H1 (cell line): ENCODE measurements around the gene KLHDC8B. TPM values are rescaled to one million over a fixed set of nuclear protein-coding genes. Genes with fewer than 3 reads are reported as not detected.

Experiments used
- CTCF ChIA-PET: fragments of 300-600 bp; sonication (Branson Sonifier 250); formaldehyde crosslinking; loops from one replicate; lab custom pipeline; 2021; ENCODE audit not compliant: partially characterized antibody; lab: Charles Lee
- POLR2A ChIA-PET: fragments of 300-600 bp; sonication (Branson Sonifier 250); formaldehyde crosslinking; loops from one replicate; lab custom pipeline; 2021; ENCODE audit warnings: inconsistent platforms; ENCODE audit not compliant: partially characterized antibody; lab: Charles Lee
- DNase-seq, 2 experiments: peaks; one replicate each; pipeline versions ENCODE4 v3.0.0 to v3.0.0-alpha.2; 2010 to 2022; ENCODE audit warnings: low spot score in 2 of 2, low read depth in 1 of 2, mixed read lengths in 1 of 2
- FAIRE-seq: peaks from 2 replicates; lab custom pipeline; 2011; peaks lifted over from hg19 to GRCh38; lab: Jason Lieb, UNC
- H2AFZ ChIP-seq: 2 replicates; pipeline ENCODE4 v1.8.1; 2012; ENCODE audit warnings: low read length, inconsistent platforms
- H2AK5ac ChIP-seq: 2 replicates; pipeline ENCODE4 v1.6.1; 2013; ENCODE audit warnings: low read depth, low read length
- H2BK120ac ChIP-seq: replicated peaks from 2 replicates; pipeline ENCODE3; 2013; ENCODE audit warnings: low read depth, low read length, inconsistent platforms
- H2BK12ac ChIP-seq: 2 replicates; pipeline ENCODE4 v1.6.1; 2013; ENCODE audit warnings: low read depth, low read length
- H2BK15ac ChIP-seq: 2 replicates; pipeline ENCODE4 v1.6.1; 2013; ENCODE audit warnings: low read length
- H2BK20ac ChIP-seq: 2 replicates; pipeline ENCODE4 v1.6.1; 2013; ENCODE audit warnings: low read length
- H2BK5ac ChIP-seq: 2 replicates; pipeline ENCODE4 v1.6.1; 2013; ENCODE audit warnings: low read depth, low read length
- H3K14ac ChIP-seq: 2 replicates; pipeline ENCODE4 v1.6.1; 2013; ENCODE audit warnings: inconsistent platforms; ENCODE audit not compliant: insufficient read length
- H3K18ac ChIP-seq: 2 replicates; pipeline ENCODE4 v1.6.1; 2013; ENCODE audit warnings: low read length; ENCODE audit errors: extremely low read depth
- H3K23ac ChIP-seq: 2 replicates; pipeline ENCODE4 v1.6.1; 2013; ENCODE audit warnings: inconsistent platforms; ENCODE audit not compliant: insufficient read length
- H3K23me2 ChIP-seq: 2 replicates; pipeline ENCODE4 v1.6.1; 2013; ENCODE audit warnings: low read depth, low read length
- H3K27ac ChIP-seq: 2 replicates; pipeline ENCODE4 v1.6.1; 2011; ENCODE audit warnings: low read depth, low read length, inconsistent platforms
- H3K27me3 ChIP-seq, 4 experiments: replicated peaks in 1 of 4; 1 replicate in 1 of 4; 2 replicates in 3 of 4; pipeline versions ENCODE4 v1.6.1 to v1.8.1; 2011 to 2013; ENCODE audit warnings: low read length in 3 of 4, mild to moderate bottlenecking in 3 of 4, inconsistent platforms in 2 of 4, mixed read lengths in 2 of 4, moderate library complexity in 1 of 4; ENCODE audit not compliant: control insufficient read depth in 3 of 4, insufficient read depth in 3 of 4; ENCODE audit errors: extremely low read depth in 1 of 4
- H3K36me3 ChIP-seq, 4 experiments: 2 replicates each; pipeline versions ENCODE4 v1.6.1 to v1.8.1; 2011 to 2013; ENCODE audit warnings: mild to moderate bottlenecking in 4 of 4, low read length in 3 of 4, moderate library complexity in 2 of 4, control low read depth in 1 of 4, inconsistent platforms in 1 of 4; ENCODE audit not compliant: insufficient read depth in 4 of 4, control insufficient read depth in 2 of 4
- H3K4ac ChIP-seq: replicated peaks from 2 replicates; pipeline ENCODE3; 2013; ENCODE audit warnings: low read length, low read depth, mixed read lengths, inconsistent platforms; ENCODE audit not compliant: insufficient read length
- H3K4me1 ChIP-seq, 4 experiments: replicated peaks in 1 of 4; 1 replicate in 1 of 4; 2 replicates in 3 of 4; pipeline versions ENCODE4 v1.6.1 to v1.8.1; 2011 to 2013; ENCODE audit warnings: low read length in 3 of 4, inconsistent platforms in 2 of 4, mixed read lengths in 1 of 4; ENCODE audit not compliant: insufficient read depth in 4 of 4, control insufficient read depth in 3 of 4
- H3K4me2 ChIP-seq, 2 experiments: 2 replicates each; pipeline versions ENCODE4 v1.6.1 to v1.8.1; 2011 to 2013; ENCODE audit warnings: low read depth in 2 of 2, low read length in 2 of 2, control low read depth in 1 of 2, inconsistent platforms in 1 of 2, mild to moderate bottlenecking in 1 of 2; ENCODE audit not compliant: insufficient read depth in 1 of 2
- H3K4me3 ChIP-seq, 4 experiments: fragments of 200-600, 300-600 bp in 1 of 4; sonication (generic), shearing (Covaris generic), sonication (Bioruptor Twin) in 1 of 4; 2 replicates each; pipeline versions ENCODE4 v1.5.1 to v1.8.1; 2011 to 2016; ENCODE audit warnings: low read length in 4 of 4, low read depth in 3 of 4, control low read depth in 2 of 4, inconsistent platforms in 2 of 4, mild to moderate bottlenecking in 2 of 4, mixed read lengths in 1 of 4, moderate library complexity in 1 of 4; ENCODE audit not compliant: insufficient read depth in 2 of 4; ENCODE audit errors: extremely low read depth in 1 of 4
- H3K56ac ChIP-seq: replicated peaks from 2 replicates; pipeline ENCODE3; 2013; ENCODE audit warnings: low read depth, mild to moderate bottlenecking, mixed read lengths, low read length, inconsistent platforms; ENCODE audit not compliant: insufficient read length
- H3K79me1 ChIP-seq: 2 replicates; pipeline ENCODE4 v1.6.1; 2013; ENCODE audit warnings: low read depth, low read length, control low read depth
- H3K79me2 ChIP-seq, 2 experiments: 2 replicates each; pipeline versions ENCODE4 v1.6.1 to v1.8.1; 2012 to 2013; ENCODE audit warnings: low read length in 2 of 2, mild to moderate bottlenecking in 2 of 2, inconsistent platforms in 1 of 2; ENCODE audit not compliant: insufficient read depth in 2 of 2, control insufficient read depth in 1 of 2
- H3K9ac ChIP-seq, 4 experiments: replicated peaks in 1 of 4; 1 replicate in 1 of 4; 2 replicates in 3 of 4; pipeline versions ENCODE4 v1.6.1 to v1.8.1; 2011 to 2013; ENCODE audit warnings: low read depth in 3 of 4, low read length in 3 of 4, control low read depth in 2 of 4, mild to moderate bottlenecking in 2 of 4, moderate library complexity in 2 of 4, inconsistent platforms in 1 of 4; ENCODE audit errors: extremely low read depth in 1 of 4
- H3K9me3 ChIP-seq, 2 experiments: 2 replicates each; pipeline versions ENCODE4 v1.6.1 to v1.8.1; 2012 to 2013; ENCODE audit warnings: mild to moderate bottlenecking in 2 of 2, moderate library complexity in 2 of 2, control low read depth in 1 of 2, inconsistent platforms in 1 of 2, low read depth in 1 of 2, low read length in 1 of 2, mixed read lengths in 1 of 2; ENCODE audit not compliant: insufficient read depth in 2 of 2
- H4K20me1 ChIP-seq, 2 experiments: replicated peaks in 1 of 2; 2 replicates each; pipeline versions ENCODE3 to v1.8.1; 2011 to 2013; ENCODE audit warnings: inconsistent platforms in 2 of 2, low read length in 2 of 2, mild to moderate bottlenecking in 1 of 2; ENCODE audit not compliant: insufficient read depth in 2 of 2, control insufficient read depth in 1 of 2
- H4K5ac ChIP-seq: 2 replicates; pipeline ENCODE4 v1.6.1; 2013; ENCODE audit warnings: low read length, low read depth, mixed read lengths, inconsistent platforms; ENCODE audit not compliant: insufficient read length
- H4K8ac ChIP-seq: 2 replicates; pipeline ENCODE4 v1.8.0; 2013; ENCODE audit warnings: mild to moderate bottlenecking, moderate library complexity, low read length, inconsistent platforms; ENCODE audit not compliant: insufficient read depth; ENCODE audit errors: extremely low read depth
- H4K91ac ChIP-seq: replicated peaks from 2 replicates; pipeline ENCODE3; 2013; ENCODE audit warnings: low read length, mixed read lengths, inconsistent platforms; ENCODE audit not compliant: insufficient read length
- CHD2 ChIP-seq: IDR thresholded peaks from 2 replicates; pipeline ENCODE4 v1.6.1; 2012; ENCODE audit warnings: low read length, improper control_type of control experiment
- E2F6 ChIP-seq: IDR thresholded peaks from 2 replicates; pipeline ENCODE4 v1.6.1; 2012; ENCODE audit warnings: inconsistent platforms
- FOSL1 ChIP-seq: IDR thresholded peaks from 2 replicates; pipeline ENCODE4 v1.6.1; 2011; ENCODE audit warnings: mild to moderate bottlenecking, low read depth, low read length, moderate library complexity; ENCODE audit not compliant: insufficient read depth
- GABPA ChIP-seq: IDR thresholded peaks from 2 replicates; pipeline ENCODE4 v1.6.1; 2011; ENCODE audit warnings: mild to moderate bottlenecking, low read length, moderate library complexity, borderline replicate concordance; ENCODE audit not compliant: insufficient read depth
- HDAC6 ChIP-seq: IDR thresholded peaks from one replicate; pipeline ENCODE4 v1.7.1; 2012; ENCODE audit warnings: low read depth, mild to moderate bottlenecking, inconsistent platforms, low read length, moderate library complexity
- JUN ChIP-seq: IDR thresholded peaks from 2 replicates; pipeline ENCODE4 v1.6.1; 2011; ENCODE audit warnings: low read depth, mild to moderate bottlenecking, improper control_type of control experiment, low read length
- PHF8 ChIP-seq: fragments of 200-600 bp; sonication (generic); conservative IDR thresholded peaks from 2 replicates; pipeline ENCODE4 v1.7.1; 2012; ENCODE audit warnings: low read depth, mild to moderate bottlenecking, inconsistent platforms, low read length, moderate library complexity
- POLR2A ChIP-seq, 2 experiments: IDR thresholded peaks; 1 replicate in 1 of 2; 2 replicates in 1 of 2; pipeline ENCODE4 v1.6.1; 2011; ENCODE audit warnings: low read depth in 2 of 2, low read length in 2 of 2, mild to moderate bottlenecking in 2 of 2; ENCODE audit errors: control extremely low read depth in 1 of 2
- POU5F1 ChIP-seq: IDR thresholded peaks from 2 replicates; pipeline ENCODE4 v1.6.1; 2011; ENCODE audit warnings: low read depth, mild to moderate bottlenecking, low read length, moderate library complexity
- SAP30 ChIP-seq: fragments of 300-600 bp; sonication (generic); IDR thresholded peaks from 2 replicates; pipeline ENCODE4 v1.7.1; 2012; ENCODE audit warnings: low read length, moderate library complexity, mild to moderate bottlenecking, inconsistent platforms; ENCODE audit not compliant: insufficient read depth, insufficient replicate concordance
- SP4 ChIP-seq: IDR thresholded peaks from 2 replicates; pipeline ENCODE4 v1.6.1; 2012; ENCODE audit warnings: low read length, inconsistent platforms
- SRF ChIP-seq: IDR thresholded peaks from 2 replicates; pipeline ENCODE4 v1.6.1; 2011; ENCODE audit warnings: mild to moderate bottlenecking, low read depth, low read length, moderate library complexity
- SUZ12 ChIP-seq: fragments of 200-600 bp; sonication (generic); IDR thresholded peaks from 2 replicates; pipeline ENCODE4 v1.6.1; 2012; ENCODE audit warnings: mild to moderate bottlenecking, inconsistent platforms, low read length, moderate library complexity, mixed read lengths
- TAF1 ChIP-seq: IDR thresholded peaks from 2 replicates; pipeline ENCODE4 v1.6.1; 2011; ENCODE audit warnings: mild to moderate bottlenecking, low read depth, low read length
- TCF12 ChIP-seq: IDR thresholded peaks from 2 replicates; pipeline ENCODE4 v1.6.1; 2011; ENCODE audit warnings: low read depth, mild to moderate bottlenecking, low read length
- TEAD4 ChIP-seq: IDR thresholded peaks from 2 replicates; pipeline ENCODE4 v1.6.1; 2012; ENCODE audit warnings: low read depth, low read length, inconsistent platforms, mixed read lengths
- WGBS, 2 experiments: shearing (Covaris generic) in 1 of 2; methylation state at CpG; one replicate each; pipeline versions ENCODE4 v1.1.6 to v1.1.7; 2013 to 2015; ENCODE audit warnings: low lambda C conversion rate in 2 of 2, mixed read lengths in 2 of 2, inconsistent platforms in 1 of 2, low coverage in 1 of 2, missing lambda C conversion rate in 1 of 2; ENCODE audit not compliant: insufficient replicate concordance in 2 of 2, insufficient coverage in 1 of 2, insufficient read length in 1 of 2; ENCODE audit errors: extremely low coverage in 1 of 2, missing lambda C conversion rate in 1 of 2; 5-methylcytosine and 5-hydroxymethylcytosine counted together
- polyA plus RNA-seq, 7 experiments: library from polyadenylated mRNA; depleted of rRNA in 3 of 7; stranded (reverse) in 5 of 7; unstranded in 2 of 7; fragments of >200 nt in 5 of 7; fragments of 200-250 nt in 2 of 7; gene quantifications; 1 replicate in 5 of 7; 2 replicates in 1 of 7; 4 replicates in 1 of 7; pipeline versions ENCODE4 v1.2.1 to v1.2.3, GENCODE V29; 2011 to 2013; ENCODE audit warnings: missing spikeins in 2 of 7, mixed read lengths in 2 of 7
- total RNA-seq: library from RNA; stranded (reverse); fragmentation: NEBNext Ultra II Directional; extraction: Animal tissue kit (Norgen Biotek cat#: 25700); gene quantifications from 2 replicates; pipeline ENCODE4 v1.2.1, GENCODE V29; 2021

KLHDC8B gene
- total and polyA plus RNA-seq, 2 of the 8 experiments (the other 6 are each of a cell fraction or from before 2014, with no cell fraction given), result 15.8 to 21.3 TPM

- FAIRE-seq (no peak), DNase-seq (no peak)
- no peak overlapping the region for H3K14ac ChIP-seq
- no peaks in the 10 kb centered on the region for H3K27me3 ChIP-seq
- H2AFZ ChIP-seq, result no peak overlapping the region
- H4K91ac ChIP-seq, result no peak overlapping the region
- no peak overlapping the region for H3K23ac ChIP-seq
- no peak overlapping the region; the same call in 1 of the 2 replicates for H4K8ac ChIP-seq
- H3K9me3 ChIP-seq, result peaks cover 19 to 21% of the 10 kb centered on the region in 2 experiments
- ChIA-PET CTCF (no interaction called here), POLR2A (no interaction called here)
- no peaks in the 10 kb centered on the region; a peak in 1 of 8 replicates for H3K36me3 ChIP-seq
- no peak overlapping the region for H3K4me2 ChIP-seq
- H2BK5ac ChIP-seq, result no peak overlapping the region
- no peak overlapping the region for H2BK12ac ChIP-seq
- H3K4me3 ChIP-seq, result no peak overlapping the region
- H3K23me2 ChIP-seq, result no peaks in the 10 kb centered on the region
- no peak overlapping the region for H2AK5ac ChIP-seq
- no peak overlapping the region for H3K27ac ChIP-seq
- H2BK20ac ChIP-seq, result no peak overlapping the region
- H4K20me1 ChIP-seq, result no peaks in the 10 kb centered on the region
- H3K79me2 ChIP-seq, result no peaks in the 10 kb centered on the region
- 99% methylated on average over 12 of the region's 15 CpGs; no CpG with 5 or more reads in 1 of the 2 experiments for WGBS, 2 experiments
- no peaks in the 10 kb centered on the region for H3K4me1 ChIP-seq
- H3K4ac ChIP-seq, result no peak overlapping the region
- H2BK120ac ChIP-seq, result no peak overlapping the region
- H3K18ac ChIP-seq, result no peak overlapping the region
- H3K79me1 ChIP-seq, result no peaks in the 10 kb centered on the region
- H4K5ac ChIP-seq, result no peak overlapping the region
- no peak overlapping the region for H2BK15ac ChIP-seq
- no peak overlapping the region for H3K56ac ChIP-seq
- H3K9ac ChIP-seq, result no peak overlapping the region
- TF ChIP-seq POU5F1, result no peak
- TF ChIP-seq GABPA, result no peak
- TF ChIP-seq POLR2A (IDR thresholded peaks at IDR 0.05; ENCODE audit: control extremely low read depth in 1 of 2, low read depth in 2 of 2, low read length in 2 of 2), result no peak
- TF ChIP-seq TAF1, result no peak
- no peak for TF ChIP-seq HDAC6
- TF ChIP-seq TCF12, result no peak
- TF ChIP-seq SP4, result no peak
- no peak for TF ChIP-seq TEAD4
- no peak for TF ChIP-seq E2F6
- TF ChIP-seq PHF8, result no peak
- no peak for TF ChIP-seq JUN
- no peak for TF ChIP-seq SUZ12
- TF ChIP-seq SAP30, result no peak
- TF ChIP-seq FOSL1, result no peak
- TF ChIP-seq SRF, result no peak
- TF ChIP-seq CHD2, result no peak
Measured at GRCh38 chr3:49213541-49213943, 42.1 kb downstream of the KLHDC8B start.
